ENCODE results near the gene KRT6C. TPM values are rescaled to one million over a fixed set of nuclear protein-coding genes. Genes with fewer than 3 reads are reported as not detected.

Gene KRT6C
- not detected for total RNA-seq

DNA sequence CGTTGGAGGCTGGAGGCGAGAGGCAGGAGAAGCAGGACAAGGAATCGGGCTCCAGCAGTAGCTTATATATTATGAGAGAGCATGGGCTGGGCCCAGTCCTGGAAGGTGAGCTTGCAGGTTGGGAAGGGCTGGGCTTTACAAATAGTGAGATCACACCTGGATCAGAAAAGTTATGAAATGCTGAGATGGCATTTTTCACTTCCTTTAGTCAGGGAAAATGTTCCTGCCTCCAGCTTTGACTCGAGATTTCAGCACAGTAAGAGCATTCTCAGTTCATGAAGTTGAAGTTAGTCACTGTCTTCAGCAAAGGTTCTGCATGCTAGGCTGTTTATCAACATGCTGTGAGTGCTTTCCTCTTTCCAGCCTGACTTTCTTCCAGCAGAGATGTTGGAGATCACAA is at the start of gene KRT6C:
KRT6C (minus strand) TSS at position 38 of the 400 bp plus-strand sequence. CDS start 68 bp downstream, outside the sequence.
- no peak within 1 kb of the TSS for H3K27ac Mint-ChIP-seq
- H3K4me3 Mint-ChIP-seq, result no peak within 1 kb of the TSS
- no peak for ATAC-seq
- no peaks in the 10 kb centered on the region for H3K36me3 Mint-ChIP-seq
- H3K27me3 Mint-ChIP-seq, result peaks cover 20% of the 10 kb centered on the region
- CTCF ChIA-PET, result no interaction called here
- H3K9me3 Mint-ChIP-seq (ENCODE audit: low read depth), result no peaks in the 10 kb centered on the region
- no peaks in the 10 kb centered on the region for H3K4me1 Mint-ChIP-seq
- DNase-seq, result no peak

DNA sequence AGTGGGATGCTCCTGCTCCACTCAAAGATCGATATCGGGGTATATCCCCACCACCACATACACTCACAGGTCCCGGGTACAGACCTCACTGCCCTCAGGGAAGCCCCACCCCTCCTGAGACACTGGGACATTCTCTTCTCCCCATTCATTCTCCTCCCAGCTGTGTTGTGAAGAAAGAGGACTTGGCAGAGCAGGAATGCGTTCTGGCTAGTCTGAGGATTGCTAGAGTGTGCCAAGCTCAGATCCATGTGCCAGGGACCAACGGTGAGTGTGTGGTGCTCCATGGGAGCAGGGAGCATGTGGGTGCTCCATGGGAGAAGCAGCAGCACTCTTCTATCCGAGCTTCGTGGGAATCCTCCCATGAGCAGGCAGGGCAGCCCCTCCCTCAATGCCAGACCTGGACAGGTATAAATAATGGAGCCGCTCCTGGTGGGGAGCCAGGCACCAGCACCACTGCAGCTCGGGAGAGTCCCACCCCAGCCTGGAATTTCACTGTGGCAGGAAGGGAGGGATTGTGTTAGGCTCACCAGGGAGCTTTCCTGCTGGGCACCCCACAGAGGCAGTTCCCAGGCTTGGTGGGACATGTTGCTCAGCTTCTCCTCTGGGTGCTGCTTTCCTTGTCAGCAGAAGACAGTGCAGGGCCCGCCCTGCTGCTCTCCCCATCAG is 48.9 kb upstream of the KRT6C start:
- Mint-ChIP-seq H3K27me3 (peaks cover 13% of the 10 kb centered on the region), H3K27ac (no peak overlapping the region), H3K4me1 (peaks cover 9% of the 10 kb centered on the region), H3K9me3 (ENCODE audit: low read depth) (no peaks in the 10 kb centered on the region), H3K4me3 (no peak overlapping the region), H3K36me3 (no peaks in the 10 kb centered on the region)
- ATAC-seq (no peak), DNase-seq (peak; percentile 36)
- CTCF ChIA-PET, result no interaction called here

DNA sequence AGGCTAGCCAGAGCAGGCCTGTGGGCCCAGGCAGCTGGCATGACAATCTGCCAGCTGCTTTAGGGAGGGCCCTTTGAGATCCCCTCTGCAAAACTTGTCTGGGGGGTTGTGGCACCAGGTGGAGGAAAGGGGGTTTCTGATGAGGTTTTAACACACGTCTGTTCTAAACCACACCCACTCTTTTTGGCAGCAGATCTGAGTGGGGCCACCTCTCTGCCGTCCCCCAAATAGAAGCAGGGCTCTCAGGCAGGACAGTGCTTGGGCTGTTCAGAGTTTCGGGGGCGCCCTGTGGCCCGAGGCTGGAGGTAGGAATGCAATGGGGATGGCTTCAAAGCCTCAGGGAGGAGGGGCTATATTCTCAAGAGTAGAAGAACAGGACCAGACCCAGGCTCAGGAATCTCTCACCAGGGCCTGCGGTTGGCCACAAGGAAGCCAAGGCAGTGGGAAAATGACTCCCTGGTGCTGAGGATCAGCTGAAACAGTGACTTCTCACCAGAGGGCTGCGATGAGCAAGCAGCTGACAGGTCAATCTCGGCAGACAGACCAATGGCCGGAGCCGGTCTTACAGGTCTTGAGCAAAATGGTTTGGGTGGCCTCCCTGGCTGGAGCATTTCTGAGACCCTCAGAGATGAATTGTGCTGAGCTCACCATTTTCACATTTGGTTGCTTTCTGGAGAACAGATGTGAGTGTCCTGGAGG is 48.1 kb upstream of the KRT6C start:
- H3K27me3 Mint-ChIP-seq, result peaks cover 13% of the 10 kb centered on the region
- no peak overlapping the region for H3K4me3 Mint-ChIP-seq
- CTCF ChIA-PET, result no interaction called here
- no peaks in the 10 kb centered on the region for H3K9me3 Mint-ChIP-seq (ENCODE audit: low read depth)
- H3K27ac Mint-ChIP-seq, result no peak overlapping the region
- DNase-seq, result peak; percentile 30
- no peak for ATAC-seq
- no peaks in the 10 kb centered on the region for H3K36me3 Mint-ChIP-seq
- peaks cover 4% of the 10 kb centered on the region for H3K4me1 Mint-ChIP-seq

DNA sequence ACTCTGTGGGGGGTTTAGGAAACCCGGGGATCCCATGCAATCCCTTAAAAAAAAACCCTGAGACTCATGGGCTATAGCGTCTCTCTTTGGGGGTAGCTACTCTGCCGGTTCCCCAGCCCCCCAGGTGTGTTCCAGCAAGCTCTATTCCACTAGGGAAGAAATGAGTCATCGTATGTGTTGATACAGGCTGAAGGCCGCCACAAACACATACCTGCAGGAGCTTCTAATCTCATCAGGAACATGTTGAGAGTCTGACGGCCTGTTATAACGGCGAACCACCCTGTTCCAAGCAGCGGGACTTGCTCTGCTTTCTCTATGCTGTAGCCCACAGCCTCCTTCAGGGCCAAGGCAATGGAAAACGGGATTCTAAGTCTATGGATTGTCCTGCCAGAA is 47.6 kb upstream of the KRT6C start:
- no peaks in the 10 kb centered on the region for H3K36me3 Mint-ChIP-seq

DNA sequence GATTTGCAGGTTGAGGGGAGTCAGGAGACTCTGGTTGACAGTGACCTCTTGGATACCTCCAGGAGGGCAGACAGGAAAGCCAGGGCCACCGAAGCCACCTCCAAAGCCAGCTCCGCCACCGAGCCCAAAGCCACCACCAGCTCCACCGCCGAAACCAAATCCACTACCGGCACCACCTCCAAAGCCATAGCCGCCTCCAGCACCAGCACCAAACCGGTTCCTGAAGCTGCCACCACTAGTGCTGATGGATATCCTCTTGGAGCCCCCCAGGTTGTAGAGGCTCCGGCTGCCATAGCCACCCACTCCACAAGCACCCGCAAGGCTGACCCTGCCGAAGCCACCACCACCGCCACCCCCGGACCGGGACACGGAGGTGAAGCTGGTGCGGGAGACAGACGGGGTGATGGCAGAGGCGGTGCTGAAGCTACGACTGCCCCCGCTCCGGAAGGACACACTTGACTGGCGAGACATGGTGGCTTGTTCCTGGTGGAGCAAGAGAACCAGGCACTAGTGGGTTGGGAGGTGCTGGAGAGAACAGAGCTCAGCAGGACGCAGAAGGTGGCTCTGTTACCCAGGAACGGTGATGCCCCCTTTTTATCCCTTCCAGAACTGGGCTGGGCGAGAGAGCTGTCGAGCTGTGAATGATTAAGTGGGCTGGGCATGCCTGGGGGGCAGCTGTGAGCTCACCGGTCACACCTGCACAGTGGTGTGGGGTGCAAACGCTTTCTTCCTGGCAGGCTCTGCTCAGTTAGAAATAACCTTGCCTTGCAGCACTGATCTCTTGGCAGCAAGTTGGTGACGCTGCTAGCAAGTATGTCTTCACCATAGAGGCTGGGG is 46.4 kb upstream of the KRT6C start, which contains the start of gene KRT5:
KRT5 (minus strand) TSS at position 569 of the 837 bp plus-strand sequence; CDS start at position 471, 98 bp downstream.
- DNase-seq, result peak; percentile 34

More for the DNA sequence above, 47.6 kb upstream of the KRT6C start:
- CTCF ChIA-PET, result no interaction called here
- Mint-ChIP-seq H3K4me1 (no peaks in the 10 kb centered on the region), H3K27ac (no peak overlapping the region), H3K9me3 (ENCODE audit: low read depth) (no peaks in the 10 kb centered on the region), H3K4me3 (no peak overlapping the region), H3K27me3 (peaks cover 13% of the 10 kb centered on the region)
- DNase-seq, result no peak
- no peak for ATAC-seq

DNA sequence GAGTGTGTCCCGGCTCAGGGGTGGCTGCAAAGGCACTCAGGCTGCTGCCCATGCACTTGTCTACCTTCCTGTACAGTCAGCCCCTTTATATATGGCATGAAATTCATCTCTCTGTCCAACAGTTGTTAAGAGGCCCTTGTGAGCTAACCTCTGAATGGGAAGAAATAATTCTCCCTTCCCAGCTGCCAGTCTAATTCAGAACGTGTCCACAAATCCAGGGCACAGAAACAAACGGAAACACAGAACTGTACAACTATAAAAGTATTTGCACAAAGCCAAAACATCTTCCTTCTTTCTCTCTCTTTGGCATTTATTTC is 45.7 kb upstream of the KRT6C start:
- Mint-ChIP-seq H3K27ac (no peak overlapping the region), H3K9me3 (ENCODE audit: low read depth) (no peaks in the 10 kb centered on the region), H3K27me3 (peaks cover 18% of the 10 kb centered on the region), H3K36me3 (no peaks in the 10 kb centered on the region), H3K4me1 (no peaks in the 10 kb centered on the region), H3K4me3 (no peak overlapping the region)
- CTCF ChIA-PET, result interaction anchor here (1.3 kb wide), 1 partner anchor 13 kb away, joined by 3 read pairs; no protein-coding TSS in a partner anchor
- DNase-seq, result peak; percentile 33
- ATAC-seq, result no peak

More for the DNA sequence above, 46.4 kb upstream of the KRT6C start, which contains the start of gene KRT5:
- ATAC-seq, result no peak
- peaks cover 16% of the 10 kb centered on the region for H3K27me3 Mint-ChIP-seq
- no peaks in the 10 kb centered on the region for H3K9me3 Mint-ChIP-seq (ENCODE audit: low read depth)
- H3K36me3 Mint-ChIP-seq, result no peaks in the 10 kb centered on the region
- CTCF ChIA-PET, result interaction anchor here (1.3 kb wide), 1 partner anchor 13 kb away, joined by 3 read pairs; no protein-coding TSS in a partner anchor
- no peak within 1 kb of the TSS for H3K4me3 Mint-ChIP-seq
- no peaks in the 10 kb centered on the region for H3K4me1 Mint-ChIP-seq
- no peak within 1 kb of the TSS for H3K27ac Mint-ChIP-seq

DNA sequence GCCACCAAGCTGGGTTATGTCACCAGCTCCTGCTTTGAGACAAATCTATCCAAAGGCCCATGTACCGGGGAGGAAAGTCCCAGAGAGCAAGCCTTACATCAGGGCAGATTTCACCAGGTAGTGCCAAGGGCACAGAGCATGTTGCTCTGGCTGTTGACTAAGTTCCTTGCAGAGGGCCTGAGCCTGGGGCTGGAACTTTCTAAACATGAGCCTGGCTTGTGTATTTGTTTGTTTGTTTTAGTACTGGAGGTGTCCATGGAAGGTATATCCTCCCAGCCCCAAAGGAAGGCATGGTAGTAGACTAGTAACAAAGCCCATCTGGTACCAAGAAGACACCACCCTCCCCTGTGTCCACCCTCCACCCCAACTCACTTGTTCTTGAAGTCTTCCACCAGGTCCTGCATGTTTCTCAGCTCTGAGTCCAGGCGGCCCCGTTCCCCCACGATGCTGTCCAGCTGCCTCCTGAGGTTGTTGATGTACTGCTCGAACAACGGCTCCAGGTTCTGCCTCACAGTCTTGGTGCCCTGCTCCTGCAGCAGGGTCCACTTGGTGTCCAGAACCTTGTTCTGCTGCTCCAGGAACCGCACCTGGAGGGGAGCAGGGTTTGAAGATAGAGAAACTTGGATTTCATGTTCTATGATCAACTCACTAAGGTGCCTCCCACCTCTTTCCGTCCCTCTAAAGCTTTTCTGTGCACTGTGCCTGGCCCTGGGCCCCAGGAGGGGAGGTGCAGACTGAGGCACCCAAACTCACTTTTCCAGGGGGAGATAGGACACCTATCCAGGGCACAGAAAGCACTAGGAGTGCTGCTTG is 45.2 kb upstream of the KRT6C start:
- CTCF ChIA-PET, result interaction anchor here (1.3 kb wide), 1 partner anchor 12 kb away, joined by 3 read pairs; no protein-coding TSS in a partner anchor
- ATAC-seq (no peak), DNase-seq (peak; percentile 34)
- Mint-ChIP-seq H3K27me3 (peaks cover 22% of the 10 kb centered on the region), H3K36me3 (no peaks in the 10 kb centered on the region), H3K4me1 (no peaks in the 10 kb centered on the region), H3K27ac (no peak overlapping the region), H3K4me3 (no peak overlapping the region), H3K9me3 (ENCODE audit: low read depth) (no peaks in the 10 kb centered on the region)

DNA sequence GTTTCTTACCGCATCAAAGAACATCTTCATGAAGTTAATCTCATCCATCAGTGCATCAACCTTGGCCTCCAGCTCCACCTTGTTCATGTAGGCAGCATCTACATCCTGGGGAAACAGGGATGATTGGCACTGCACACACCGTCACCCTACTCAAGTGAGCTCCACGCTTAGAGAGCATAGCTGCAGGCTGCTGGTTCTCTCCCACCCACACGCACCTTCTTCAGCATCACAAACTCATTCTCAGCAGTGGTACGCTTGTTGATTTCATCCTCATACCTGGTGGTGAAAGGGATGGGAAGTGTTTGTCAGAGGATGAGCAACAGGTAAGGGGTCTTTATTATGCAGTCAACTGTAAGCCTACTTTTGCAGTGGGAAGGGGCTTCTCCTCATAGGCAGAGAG is 44.3 kb upstream of the KRT6C start:
- CTCF ChIA-PET, result no interaction called here
- DNase-seq (peak; percentile 21), ATAC-seq (no peak)
- Mint-ChIP-seq H3K4me3 (no peak overlapping the region), H3K27ac (no peak overlapping the region), H3K4me1 (no peaks in the 10 kb centered on the region), H3K9me3 (ENCODE audit: low read depth) (no peaks in the 10 kb centered on the region), H3K36me3 (no peaks in the 10 kb centered on the region), H3K27me3 (peaks cover 22% of the 10 kb centered on the region)

DNA sequence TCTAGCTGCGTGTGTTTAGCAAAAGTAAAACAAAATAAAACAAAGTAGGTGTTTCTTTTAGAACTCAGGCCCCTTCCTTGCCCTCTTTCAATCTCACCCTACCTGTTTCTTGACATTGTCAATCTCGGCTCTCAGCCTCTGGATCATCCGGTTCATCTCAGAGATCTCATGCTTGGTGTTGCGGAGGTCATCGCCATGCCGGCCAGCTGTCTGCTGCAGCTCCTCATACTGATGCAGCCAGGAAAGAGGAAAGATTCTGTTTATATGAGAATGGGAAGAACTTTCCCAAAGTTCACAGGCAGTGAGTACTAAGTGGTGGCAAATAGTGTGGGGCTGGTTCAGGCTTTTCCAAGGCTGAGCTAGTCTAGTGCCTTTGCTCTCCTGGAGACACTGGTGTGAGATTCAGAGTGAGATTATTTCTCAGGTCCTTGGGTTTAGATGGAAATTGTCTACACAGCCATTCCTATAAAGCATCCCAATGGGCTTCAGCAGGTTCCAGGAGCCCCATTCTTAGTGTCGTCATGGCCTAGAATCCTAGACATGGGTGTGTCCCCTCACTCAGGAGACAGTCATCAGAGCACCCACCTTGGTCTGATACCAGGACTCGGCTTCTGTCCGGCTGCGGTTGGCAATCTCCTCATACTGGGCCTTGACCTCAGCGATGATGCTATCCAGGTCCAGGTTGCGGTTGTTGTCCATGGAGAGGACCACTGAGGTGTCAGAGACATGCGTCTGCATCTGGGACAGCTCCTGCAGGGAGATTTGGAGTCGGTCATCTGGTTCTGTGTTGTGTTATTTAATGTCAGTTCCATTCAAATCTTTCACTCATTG is 43.6 kb upstream of the KRT6C start:
- Mint-ChIP-seq H3K4me1 (no peaks in the 10 kb centered on the region), H3K27me3 (peaks cover 18% of the 10 kb centered on the region), H3K27ac (no peak overlapping the region), H3K9me3 (ENCODE audit: low read depth) (no peaks in the 10 kb centered on the region), H3K36me3 (no peaks in the 10 kb centered on the region), H3K4me3 (no peak overlapping the region)
- DNase-seq (no peak), ATAC-seq (no peak)
- CTCF ChIA-PET, result no interaction called here

DNA sequence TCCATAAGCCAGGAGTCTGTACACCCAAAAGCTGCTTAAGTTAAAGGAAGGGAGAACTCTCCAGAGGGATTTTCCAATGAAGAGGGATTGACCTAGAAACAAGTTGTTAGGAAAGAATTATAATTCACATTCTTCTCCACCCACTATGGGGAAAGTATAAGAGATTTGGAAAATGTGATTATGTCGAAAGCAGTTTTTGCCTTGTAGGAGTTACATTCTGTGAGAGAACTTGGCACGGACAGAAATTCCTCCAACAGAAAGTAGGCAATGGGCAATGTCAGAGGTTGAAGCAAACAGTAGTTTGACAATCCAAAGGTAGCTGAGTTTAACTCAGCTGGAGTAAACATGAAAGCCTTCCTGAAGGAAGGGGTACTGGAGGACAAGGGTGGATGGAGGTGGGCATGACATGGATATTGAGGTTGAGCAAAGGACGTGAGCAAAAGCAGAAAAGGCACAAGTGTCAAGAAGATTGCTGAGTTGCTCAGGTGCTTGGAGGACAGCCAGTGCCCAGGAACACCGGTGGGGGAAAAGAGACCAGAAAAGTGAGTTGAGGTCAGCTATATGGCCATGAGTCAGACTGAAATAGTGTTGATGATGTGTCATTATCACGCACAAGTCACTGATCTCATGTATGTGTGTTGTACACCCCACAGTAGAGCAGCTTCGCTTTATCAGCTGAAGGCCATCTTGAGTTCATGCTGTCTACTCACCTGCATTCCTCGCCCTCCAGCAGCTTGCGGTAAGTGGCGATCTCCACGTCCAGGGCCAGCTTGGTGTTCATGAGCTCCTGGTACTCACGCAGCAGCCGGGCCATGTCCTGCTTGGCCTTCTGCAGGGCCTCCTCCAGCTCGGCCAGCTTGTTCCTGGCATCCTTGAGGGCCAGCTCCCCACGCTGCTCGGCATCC is 42.6 kb upstream of the KRT6C start:
- H3K36me3 Mint-ChIP-seq, result no peaks in the 10 kb centered on the region
- H3K4me3 Mint-ChIP-seq, result no peak overlapping the region
- CTCF ChIA-PET, result no interaction called here
- H3K9me3 Mint-ChIP-seq (ENCODE audit: low read depth), result peaks cover 4% of the 10 kb centered on the region
- peaks cover 18% of the 10 kb centered on the region for H3K27me3 Mint-ChIP-seq
- no peak for ATAC-seq
- H3K27ac Mint-ChIP-seq, result no peak overlapping the region
- no peaks in the 10 kb centered on the region for H3K4me1 Mint-ChIP-seq
- peak; percentile 14 for DNase-seq

DNA sequence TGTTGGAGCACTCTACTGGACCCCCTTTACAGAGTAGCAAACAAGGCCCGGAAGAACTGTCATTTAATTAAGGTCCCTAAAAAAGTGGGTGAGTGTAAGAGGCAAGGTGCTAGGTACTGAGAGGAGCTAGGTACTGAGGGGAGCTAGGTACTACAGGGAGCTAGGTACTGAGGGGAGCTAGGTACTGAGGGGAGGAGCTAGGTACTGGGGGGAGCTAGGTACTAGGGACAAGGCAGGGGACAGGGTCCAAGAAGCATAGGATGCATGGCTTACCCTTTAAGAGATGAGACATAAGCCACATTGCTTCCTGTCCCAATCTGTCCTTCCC is 41.7 kb upstream of the KRT6C start:
- Mint-ChIP-seq H3K4me3 (no peak overlapping the region), H3K9me3 (ENCODE audit: low read depth) (peaks cover 6% of the 10 kb centered on the region), H3K4me1 (no peaks in the 10 kb centered on the region), H3K36me3 (no peaks in the 10 kb centered on the region), H3K27me3 (peaks cover 18% of the 10 kb centered on the region), H3K27ac (no peak overlapping the region)
- no peak for ATAC-seq
- DNase-seq, result no peak
- CTCF ChIA-PET, result no interaction called here
